ENCODE measurements around the gene ATP6V1E1. TPM values are rescaled to one million over a fixed set of nuclear protein-coding genes. Genes with fewer than 3 reads are reported as not detected.

Gene ATP6V1E1
- total and polyA plus RNA-seq, 9 of the 15 experiments (the other 6 are each of a cell fraction or from before 2014, with no cell fraction given): 122 to 249 (median 179) TPM

DNA sequence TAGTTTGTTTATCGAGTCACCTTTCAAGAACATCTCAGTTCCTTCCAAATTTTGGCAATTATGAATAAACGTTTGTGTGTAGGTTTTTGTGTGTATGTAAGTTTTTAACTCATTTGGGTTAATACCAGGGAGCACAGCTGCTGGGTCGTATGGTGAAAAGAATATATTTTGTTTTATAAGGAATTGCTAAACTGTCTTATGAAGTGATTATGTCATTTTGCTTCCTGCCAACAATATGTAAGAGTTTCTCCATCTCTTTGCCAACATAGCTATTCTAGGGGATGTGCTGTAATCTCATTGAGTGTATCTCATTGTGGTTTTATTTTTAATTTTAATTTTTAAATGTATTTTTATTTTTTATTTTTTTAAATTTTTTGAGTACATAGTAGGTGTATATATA is 37.3 kb upstream of the ATP6V1E1 start (continued):
- TF ChIP-seq, protein P1, sequence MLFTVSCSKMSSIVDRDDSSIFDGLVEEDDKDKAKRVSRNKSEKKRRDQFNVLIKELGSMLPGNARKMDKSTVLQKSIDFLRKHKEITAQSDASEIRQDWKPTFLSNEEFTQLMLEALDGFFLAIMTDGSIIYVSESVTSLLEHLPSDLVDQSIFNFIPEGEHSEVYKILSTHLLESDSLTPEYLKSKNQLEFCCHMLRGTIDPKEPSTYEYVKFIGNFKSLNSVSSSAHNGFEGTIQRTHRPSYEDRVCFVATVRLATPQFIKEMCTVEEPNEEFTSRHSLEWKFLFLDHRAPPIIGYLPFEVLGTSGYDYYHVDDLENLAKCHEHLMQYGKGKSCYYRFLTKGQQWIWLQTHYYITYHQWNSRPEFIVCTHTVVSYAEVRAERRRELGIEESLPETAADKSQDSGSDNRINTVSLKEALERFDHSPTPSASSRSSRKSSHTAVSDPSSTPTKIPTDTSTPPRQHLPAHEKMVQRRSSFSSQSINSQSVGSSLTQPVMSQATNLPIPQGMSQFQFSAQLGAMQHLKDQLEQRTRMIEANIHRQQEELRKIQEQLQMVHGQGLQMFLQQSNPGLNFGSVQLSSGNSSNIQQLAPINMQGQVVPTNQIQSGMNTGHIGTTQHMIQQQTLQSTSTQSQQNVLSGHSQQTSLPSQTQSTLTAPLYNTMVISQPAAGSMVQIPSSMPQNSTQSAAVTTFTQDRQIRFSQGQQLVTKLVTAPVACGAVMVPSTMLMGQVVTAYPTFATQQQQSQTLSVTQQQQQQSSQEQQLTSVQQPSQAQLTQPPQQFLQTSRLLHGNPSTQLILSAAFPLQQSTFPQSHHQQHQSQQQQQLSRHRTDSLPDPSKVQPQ (CRISPR knock-in tag; IDR thresholded peaks at IDR 0.05; ENCODE audit: borderline replicate concordance): no peak

GRCh38 chr22:17665248-17665647 is 36.7 kb upstream of the ATP6V1E1 start:
- WGBS (ENCODE audit: insufficient coverage, low coverage, missing lambda C conversion rate): 86% methylated on average over 3 of the region's 3 CpGs
- in situ Hi-C loops (cut with MboI) (no loop called here), intact Hi-C loops (cut with micrococcal nuclease) (no loop called here)
- no peak overlapping the region for H2AFZ ChIP-seq (ENCODE audit: low read depth, low read length)
- peaks cover 62% of the 10 kb centered on the region for H3K36me3 ChIP-seq (ENCODE audit: control insufficient read depth, insufficient read depth, low read length)
- H3K27me3 ChIP-seq (ENCODE audit: control insufficient read depth in 2 of 2, insufficient read depth in 2 of 2, low read length in 2 of 2): no peaks in the 10 kb centered on the region
- no TSS peak for BruUV-seq (replicated peaks)
- DNase-seq (ENCODE audit: extremely low read depth in 1 of 4, low spot score in 3 of 4) (no peak), FAIRE-seq (no peak), ATAC-seq (no peak)
- H3K4me2 ChIP-seq (ENCODE audit: insufficient read depth, low read length): no peak overlapping the region
- peaks cover 2% of the 10 kb centered on the region; the same call in 1 of the 3 replicates for H3K79me2 ChIP-seq (ENCODE audit: control insufficient read depth, insufficient read depth, low read length)
- CTCF ChIA-PET (ENCODE audit: low intra/inter-chr PET ratio): no interaction called here
- no peak overlapping the region for H3K27ac ChIP-seq (ENCODE audit: extremely low read depth, low read depth, low read length)
- POLR2A ChIA-PET: interaction anchor here (1.4 kb wide), 1 partner anchor 11 kb away, joined by 3 read pairs; no protein-coding TSS in a partner anchor
- H3K4me3 ChIP-seq: no peak overlapping the region
- H4K20me1 ChIP-seq (replicated peaks; ENCODE audit: control insufficient read depth, insufficient read depth, low read length): no peaks in the 10 kb centered on the region
- TF ChIP-seq PRDM10 (IDR thresholded peaks at IDR 0.05; ENCODE audit: partially characterized antibody) (peak; percentile 85), ERF (CRISPR knock-in tag; IDR thresholded peaks at IDR 0.05) (no peak), L3MBTL2 (IDR thresholded peaks at IDR 0.05) (no peak), MYBL2 (IDR thresholded peaks at IDR 0.05; ENCODE audit: low read depth) (no peak), MYBL2 (CRISPR knock-in tag; IDR thresholded peaks at IDR 0.05; ENCODE audit: borderline replicate concordance) (no peak)
- TF ChIP-seq, protein P2, sequence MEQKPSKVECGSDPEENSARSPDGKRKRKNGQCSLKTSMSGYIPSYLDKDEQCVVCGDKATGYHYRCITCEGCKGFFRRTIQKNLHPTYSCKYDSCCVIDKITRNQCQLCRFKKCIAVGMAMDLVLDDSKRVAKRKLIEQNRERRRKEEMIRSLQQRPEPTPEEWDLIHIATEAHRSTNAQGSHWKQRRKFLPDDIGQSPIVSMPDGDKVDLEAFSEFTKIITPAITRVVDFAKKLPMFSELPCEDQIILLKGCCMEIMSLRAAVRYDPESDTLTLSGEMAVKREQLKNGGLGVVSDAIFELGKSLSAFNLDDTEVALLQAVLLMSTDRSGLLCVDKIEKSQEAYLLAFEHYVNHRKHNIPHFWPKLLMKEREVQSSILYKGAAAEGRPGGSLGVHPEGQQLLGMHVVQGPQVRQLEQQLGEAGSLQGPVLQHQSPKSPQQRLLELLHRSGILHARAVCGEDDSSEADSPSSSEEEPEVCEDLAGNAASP (IDR thresholded peaks at IDR 0.05): no peak
- H3K4me1 ChIP-seq (replicated peaks in 1 of 2; ENCODE audit: control insufficient read depth in 2 of 2, insufficient read depth in 2 of 2, low read length in 2 of 2): no peaks in the 10 kb centered on the region; a peak in 1 of 5 replicates
- H3K9me1 ChIP-seq (ENCODE audit: control insufficient read depth, insufficient read depth, low read length): no peaks in the 10 kb centered on the region
- H3K9me3 ChIP-seq (replicated peaks; ENCODE audit: control insufficient read depth, insufficient read depth, low read depth, low read length): peaks cover 8% of the 10 kb centered on the region
- no peak overlapping the region for H3K9ac ChIP-seq (ENCODE audit: insufficient read depth in 1 of 2, low read depth in 2 of 2, low read length in 2 of 2)
